HepG2 (cell line): ENCODE results near the gene GPC6. TPM values are rescaled to one million over a fixed set of nuclear protein-coding genes. Genes with fewer than 3 reads are reported as not detected.

Source experiments
- FOXP4 ChIP-seq: sonication (generic); formaldehyde crosslinking; IDR thresholded peaks from 2 replicates; pipeline ENCODE4 v1.4.0; 2020; ENCODE audit warnings: missing genetic modification reagents
- GRHL1 ChIP-seq: sonication (generic); formaldehyde crosslinking; conservative IDR thresholded peaks from 2 replicates; pipeline ENCODE4 v1.8.0; 2022; ENCODE audit warnings: missing genetic modification reagents
- HES4 ChIP-seq: sonication (generic); formaldehyde crosslinking; IDR thresholded peaks from 2 replicates; pipeline ENCODE4 v1.9.0; 2021; ENCODE audit warnings: mild to moderate bottlenecking, missing genetic modification reagents, borderline replicate concordance
- KLF16 ChIP-seq, 2 experiments: sonication (generic) in 1 of 2; formaldehyde crosslinking in 1 of 2; IDR thresholded peaks; 2 replicates each; pipeline versions ENCODE4 v1.6.1 to v1.8.0; 2016 to 2023; ENCODE audit warnings: missing genetic modification reagents in 2 of 2, missing compliant biosample characterization in 1 of 2
- MIXL1 ChIP-seq: IDR thresholded peaks from 2 replicates; pipeline ENCODE4 v1.6.1; 2016
- NAIF1 ChIP-seq: sonication (generic); formaldehyde crosslinking; IDR thresholded peaks from 2 replicates; pipeline ENCODE4 v1.5.0; 2020; ENCODE audit warnings: mild to moderate bottlenecking, missing genetic modification reagents, borderline replicate concordance
- PRDM4 ChIP-seq: sonication (generic); formaldehyde crosslinking; IDR thresholded peaks from 2 replicates; pipeline ENCODE4 v1.9.0; 2021; ENCODE audit warnings: missing genetic modification reagents, borderline replicate concordance
- PREB ChIP-seq: sonication (generic); formaldehyde crosslinking; IDR thresholded peaks from 2 replicates; pipeline ENCODE4 v1.4.0; 2020; ENCODE audit warnings: missing genetic modification reagents
- RCOR2 ChIP-seq: IDR thresholded peaks from 2 replicates; pipeline ENCODE4 v1.6.1; 2016; ENCODE audit warnings: missing biosample characterization, missing genetic modification reagents
- SMYD3 ChIP-seq: sonication (generic); formaldehyde crosslinking; IDR thresholded peaks from 2 replicates; pipeline ENCODE4 v1.8.1; 2023; ENCODE audit warnings: mild to moderate bottlenecking, missing genetic modification reagents
- THAP7 ChIP-seq: sonication (generic); formaldehyde crosslinking; IDR thresholded peaks from 2 replicates; pipeline ENCODE4 v1.8.1; 2023; ENCODE audit warnings: mild to moderate bottlenecking, missing genetic modification reagents
- THAP9 ChIP-seq: sonication (generic); formaldehyde crosslinking; IDR thresholded peaks from 2 replicates; pipeline ENCODE4; 2020; ENCODE audit warnings: missing genetic modification reagents, mild to moderate bottlenecking, borderline replicate concordance
- ZHX1 ChIP-seq: sonication (generic); formaldehyde crosslinking; IDR thresholded peaks from 2 replicates; pipeline ENCODE4 v1.8.1; 2022; ENCODE audit warnings: low read depth, mild to moderate bottlenecking, missing genetic modification reagents
- ZNF230 ChIP-seq: sonication (generic); formaldehyde crosslinking; IDR thresholded peaks from 2 replicates; pipeline ENCODE4 v1.4.0; 2020; ENCODE audit warnings: mild to moderate bottlenecking, missing genetic modification reagents
- ZNF263 ChIP-seq: sonication (generic); formaldehyde crosslinking; IDR thresholded peaks from 2 replicates; pipeline ENCODE4 v1.4.0; 2020; ENCODE audit warnings: missing genetic modification reagents
- polyA plus RNA-seq, 8 experiments: library from polyadenylated mRNA; depleted of rRNA in 3 of 8; stranded (reverse) in 7 of 8; unstranded in 1 of 8; fragments of >200 nt; fragmentation: Illumina TruSeq in 4 of 8; extraction: Trizol in 4 of 8; gene quantifications; 2 replicates each; pipeline versions ENCODE4 v1.2.1 to v1.2.3, GENCODE V29; 2011 to 2016; ENCODE audit warnings: low read depth in 4 of 8, missing spikeins in 1 of 8, mixed read lengths in 1 of 8; ENCODE audit not compliant: insufficient read depth in 1 of 8
- total RNA-seq, 5 experiments: library from RNA; depleted of rRNA; stranded (reverse); fragments of >200 nt; fragmentation: Illumina TruSeq; extraction: Trizol; gene quantifications; 2 replicates each; pipeline ENCODE4 v1.2.3, GENCODE V29; 2016; ENCODE audit warnings: low read depth in 1 of 5

Gene GPC6
- total and polyA plus RNA-seq, 2 of the 13 experiments (the other 11 are each of a cell fraction or from before 2014, with no cell fraction given) = 24.5 to 33.9 TPM

GRCh38 chr13:93248627-93249047, 22.0 kb downstream of the GPC6 start (continued):
- TF ChIP-seq HES4 (CRISPR knock-in tag) = no peak
- peak in 1 of 2 experiments; percentile 80; a peak in 2 of 4 replicates for TF ChIP-seq KLF16 (CRISPR knock-in tag; IDR thresholded peaks at IDR 0.05)
- TF ChIP-seq ZHX1 = no peak; the same call in 1 of the 2 replicates
- TF ChIP-seq PRDM4 (CRISPR knock-in tag) = no peak
- TF ChIP-seq ZNF263 (CRISPR knock-in tag) = no peak
- no peak for TF ChIP-seq THAP7 (CRISPR knock-in tag)
- TF ChIP-seq GRHL1 = no peak
- TF ChIP-seq FOXP4 = peak; percentile 83
- TF ChIP-seq PREB (CRISPR knock-in tag) = no peak
- no peak for TF ChIP-seq NAIF1
- TF ChIP-seq RCOR2 (CRISPR knock-in tag) = no peak
- TF ChIP-seq MIXL1 (CRISPR knock-in tag) = peak; percentile 90
- TF ChIP-seq SMYD3 (CRISPR knock-in tag) = peak; percentile 72; the same call in 1 of the 2 replicates
- no peak for TF ChIP-seq THAP9 (CRISPR knock-in tag)
- TF ChIP-seq ZNF230 = no peak
